Stomach (tissue), 9 donors: Measurements from ENCODE around the gene INTS7. TPM values are rescaled to one million over a fixed set of nuclear protein-coding genes. Genes with fewer than 3 reads are reported as not detected.

Source experiments
- DNase-seq, 2 donors: peaks; one replicate each; pipeline versions ENCODE4 v3.0.0 to v3.0.0-alpha.2; 2013 to 2019
- H3K27ac ChIP-seq, 5 donors: fragments of 200-600 bp in 4 of 5; sonication (generic) in 4 of 5; one replicate each; pipeline ENCODE4 v1.5.1; 2013 to 2019; ENCODE audit warnings: mild to moderate bottlenecking in 1 of 5, moderate library complexity in 1 of 5
- H3K27me3 ChIP-seq, 3 donors: fragments of 200-600 bp; sonication (generic); one replicate each; pipeline ENCODE4 v1.5.1; 2017 to 2019; ENCODE audit warnings: mixed run types in 1 of 3
- H3K36me3 ChIP-seq, 4 donors: fragments of 200-600 bp; sonication (generic); 1 replicate in 3 of 4; 2 replicates in 1 of 4; pipeline ENCODE4 v1.5.1; 2016 to 2019
- H3K4me1 ChIP-seq, 4 donors: fragments of 200-600 bp; sonication (generic); one replicate each; pipeline ENCODE4 v1.5.1; 2016 to 2019
- H3K4me3 ChIP-seq, 4 donors: fragments of 200-600 bp; sonication (generic) in 3 of 4; one replicate each; pipeline ENCODE4 v1.5.1; 2016 to 2019; ENCODE audit warnings: mild to moderate bottlenecking in 1 of 4
- H3K9me3 ChIP-seq, 4 donors: fragments of 200-600 bp; sonication (generic); one replicate each; pipeline ENCODE4 v1.5.1; 2016 to 2019
- EP300 ChIP-seq: sonication (generic); formaldehyde crosslinking; IDR thresholded peaks from one replicate; pipeline ENCODE4 v1.6.1; 2017; ENCODE audit warnings: antibody characterized with exemption
- POLR2A ChIP-seq, 4 donors: fragments of 450-650 bp; IDR thresholded peaks; one replicate each; pipeline ENCODE4 v1.6.1; 2016; ENCODE audit warnings: antibody characterized with exemption in 4 of 4, control low read depth in 2 of 4, mild to moderate bottlenecking in 1 of 4, moderate library complexity in 1 of 4
- POLR2AphosphoS5 ChIP-seq, 3 donors: sonication (generic); formaldehyde crosslinking; IDR thresholded peaks; one replicate each; pipeline ENCODE4 v1.6.1; 2016; ENCODE audit warnings: antibody characterized with exemption in 3 of 3
- WGBS, 5 donors: extraction: QIAGEN DNeasy Blood & Tissue Kit in 3 of 5; methylation state at CpG; one replicate each; pipeline versions ENCODE4 v1.1.5 to v1.1.7; 2013 to 2018; 5-methylcytosine and 5-hydroxymethylcytosine counted together
- intact Hi-C: fragments of 100-400 bp; cut with DNase I; formaldehyde crosslinking; loops from one replicate; pipeline ENCODE4 v1.15.1; 2023; ENCODE audit warnings: low total_unique reads
- polyA plus RNA-seq, 3 donors: library from polyadenylated mRNA; stranded (reverse); fragments of 200-250 nt; gene quantifications; one replicate each; pipeline ENCODE4 v1.2.3, GENCODE V29; 2013
- small RNA-seq, 4 donors: library from RNA; depleted of rRNA; stranded (forward); fragments of <200 nt; gene quantifications; one replicate each; pipeline ENCODE3, GENCODE V24; 2016
- total RNA-seq, 5 donors: library from RNA; depleted of rRNA; stranded (reverse); fragments of >200 nt; gene quantifications; one replicate each; pipeline versions ENCODE4 v1.1.0 to v1.2.3, GENCODE V29; 2014 to 2016
- TF ChIP-seq, protein P1 (sequence below), 7 experiments: fragments of 450-650 bp in 4 of 7; fragments of 200-600 bp in 3 of 7; sonication (generic) in 3 of 7; IDR thresholded peaks; one replicate each; pipeline ENCODE4 v1.5.1; 2016 to 2019; ENCODE audit warnings: antibody characterized with exemption in 7 of 7, control low read depth in 2 of 7, mild to moderate bottlenecking in 1 of 7
- donor health status: healthy with polysubstance abuse.
- donor health status: Bipolar disorder and iron deficiency.
- donor health status: healthy.

The INTS7 gene
- total and polyA plus RNA-seq, 8 donors: 1.2 to 156 (median 9.5) TPM

DNA sequence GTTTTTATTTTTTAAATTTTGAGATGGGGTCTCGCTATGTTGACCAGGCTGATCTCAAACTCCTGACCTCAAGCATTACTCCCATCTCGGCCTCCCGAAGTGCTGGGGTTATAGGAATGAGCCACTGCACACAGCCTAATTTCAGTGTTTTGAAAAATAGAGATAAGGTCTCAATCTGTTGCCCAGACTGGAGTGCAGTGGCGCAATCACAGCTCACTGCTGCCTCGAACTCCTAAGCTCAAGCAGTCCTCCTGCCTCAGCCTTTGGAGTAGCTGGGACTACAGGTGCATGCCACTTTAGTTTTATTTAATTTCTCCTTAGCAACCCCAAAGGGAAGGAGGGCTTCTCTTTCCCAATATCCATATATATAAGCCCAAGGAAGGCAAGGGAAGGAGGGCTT lies 141.0 kb downstream of the INTS7 start:
- intact Hi-C loops: no loop called here
- no peak for TF ChIP-seq POLR2A (IDR thresholded peaks at IDR 0.05)
- TF ChIP-seq, protein P1, sequence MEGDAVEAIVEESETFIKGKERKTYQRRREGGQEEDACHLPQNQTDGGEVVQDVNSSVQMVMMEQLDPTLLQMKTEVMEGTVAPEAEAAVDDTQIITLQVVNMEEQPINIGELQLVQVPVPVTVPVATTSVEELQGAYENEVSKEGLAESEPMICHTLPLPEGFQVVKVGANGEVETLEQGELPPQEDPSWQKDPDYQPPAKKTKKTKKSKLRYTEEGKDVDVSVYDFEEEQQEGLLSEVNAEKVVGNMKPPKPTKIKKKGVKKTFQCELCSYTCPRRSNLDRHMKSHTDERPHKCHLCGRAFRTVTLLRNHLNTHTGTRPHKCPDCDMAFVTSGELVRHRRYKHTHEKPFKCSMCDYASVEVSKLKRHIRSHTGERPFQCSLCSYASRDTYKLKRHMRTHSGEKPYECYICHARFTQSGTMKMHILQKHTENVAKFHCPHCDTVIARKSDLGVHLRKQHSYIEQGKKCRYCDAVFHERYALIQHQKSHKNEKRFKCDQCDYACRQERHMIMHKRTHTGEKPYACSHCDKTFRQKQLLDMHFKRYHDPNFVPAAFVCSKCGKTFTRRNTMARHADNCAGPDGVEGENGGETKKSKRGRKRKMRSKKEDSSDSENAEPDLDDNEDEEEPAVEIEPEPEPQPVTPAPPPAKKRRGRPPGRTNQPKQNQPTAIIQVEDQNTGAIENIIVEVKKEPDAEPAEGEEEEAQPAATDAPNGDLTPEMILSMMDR (IDR thresholded peaks at IDR 0.05): no peak
- no peak for TF ChIP-seq EP300
- no peak for TF ChIP-seq POLR2AphosphoS5 (IDR thresholded peaks at IDR 0.05)
- Histone ChIP-seq H3K4me1 (peaks cover 0 to 8% (median 4%) of the 10 kb centered on the region in 4 donors), H3K36me3 (no peaks in the 10 kb centered on the region), H3K27ac (no peak overlapping the region), H3K9me3 (no peaks in the 10 kb centered on the region), H3K27me3 (no peaks in the 10 kb centered on the region), H3K4me3 (no peak overlapping the region)
- DNase-seq: no peak
- WGBS, 5 donors: 69 to 85% (median 83%) methylated on average over 5 of the region's 5 CpGs

DNA sequence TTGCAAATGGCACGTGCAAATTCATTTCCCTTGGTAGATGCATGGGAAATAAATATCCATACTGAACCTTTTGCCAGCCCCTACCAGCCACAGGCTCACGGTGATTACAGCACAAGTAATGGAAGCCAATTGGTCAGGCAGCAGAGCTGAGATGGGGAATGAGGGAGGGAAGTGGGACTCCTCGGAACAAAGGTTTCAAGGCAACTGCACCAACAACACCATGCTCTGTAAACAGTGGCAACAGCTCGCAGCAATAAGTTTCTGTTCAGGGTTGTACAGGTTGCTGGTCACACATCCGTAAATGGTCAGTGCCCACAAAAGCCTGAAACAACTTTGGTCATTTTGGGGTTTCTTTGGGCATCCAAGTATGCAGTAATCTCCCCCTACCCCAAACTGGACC lies 142.1 kb downstream of the INTS7 start:
- DNase-seq: no peak
- TF ChIP-seq, protein P1 (IDR thresholded peaks at IDR 0.05): no peak
- TF ChIP-seq POLR2AphosphoS5 (IDR thresholded peaks at IDR 0.05): no peak
- TF ChIP-seq POLR2A (IDR thresholded peaks at IDR 0.05): no peak
- TF ChIP-seq EP300: no peak
- WGBS, 5 donors: 75 to 86% (median 80%) methylated on average over 5 of the region's 5 CpGs
- intact Hi-C loops: no loop called here
- Histone ChIP-seq H3K4me1 (peaks cover 0 to 8% (median 4%) of the 10 kb centered on the region in 4 donors), H3K36me3 (no peaks in the 10 kb centered on the region), H3K9me3 (no peaks in the 10 kb centered on the region), H3K27ac (no peak overlapping the region), H3K4me3 (no peak overlapping the region), H3K27me3 (no peaks in the 10 kb centered on the region)

DNA sequence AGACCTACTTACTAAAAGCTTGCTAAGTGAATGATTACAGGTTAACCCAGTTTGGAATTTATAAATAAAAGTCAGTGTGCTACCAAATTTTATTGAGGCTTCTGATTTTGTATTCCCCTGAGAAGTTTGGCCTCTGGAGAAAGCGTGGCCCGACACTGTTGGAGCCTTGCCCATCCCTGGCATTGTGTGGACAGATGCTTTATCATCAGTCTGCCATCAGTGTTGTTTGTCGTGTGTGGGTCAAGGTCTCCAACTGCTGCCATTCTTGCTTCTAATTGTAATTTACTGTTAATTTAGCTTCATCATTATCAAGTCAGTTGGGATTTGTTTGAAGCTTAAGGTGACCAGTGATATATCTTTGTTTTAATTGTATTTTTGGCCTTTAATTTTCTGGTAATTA lies 142.8 kb downstream of the INTS7 start:
- peaks cover 0 to 8% (median 4%) of the 10 kb centered on the region in 4 donors for H3K4me1 ChIP-seq
- no peaks in the 10 kb centered on the region for H3K27me3 ChIP-seq
- intact Hi-C loops: no loop called here
- no peak overlapping the region for H3K27ac ChIP-seq
- no peak for DNase-seq
- no peak overlapping the region for H3K4me3 ChIP-seq
- no peaks in the 10 kb centered on the region for H3K36me3 ChIP-seq
- no peaks in the 10 kb centered on the region for H3K9me3 ChIP-seq
- 54 to 81% (median 72%) methylated on average over 3 of the region's 3 CpGs for WGBS, 5 donors
- no peak for TF ChIP-seq EP300
- TF ChIP-seq POLR2AphosphoS5 (IDR thresholded peaks at IDR 0.05): no peak
- TF ChIP-seq, protein P1 (IDR thresholded peaks at IDR 0.05): no peak
- TF ChIP-seq POLR2A (IDR thresholded peaks at IDR 0.05): no peak

DNA sequence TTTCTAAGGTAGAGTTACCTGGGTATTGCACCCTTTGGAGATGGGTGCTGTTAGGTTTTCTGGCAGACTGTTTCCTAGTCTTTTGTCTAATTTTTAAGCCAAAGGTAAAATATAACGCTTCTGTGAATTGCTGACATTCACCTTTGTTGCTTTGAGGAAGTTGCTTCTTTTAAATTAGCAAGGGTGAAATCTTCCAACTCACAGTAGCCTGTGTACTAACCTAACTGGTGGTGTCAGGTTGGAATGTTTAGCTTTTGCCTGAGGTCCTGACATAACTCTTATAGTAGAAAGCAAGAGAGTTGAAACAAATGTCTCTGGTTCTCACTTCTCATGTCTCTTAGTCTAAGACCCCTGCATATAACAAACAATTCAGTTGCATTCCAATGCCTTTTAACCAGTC lies 143.6 kb downstream of the INTS7 start:
- H3K27me3 ChIP-seq: no peaks in the 10 kb centered on the region
- DNase-seq: no peak
- TF ChIP-seq EP300 (no peak), POLR2A (IDR thresholded peaks at IDR 0.05) (no peak), POLR2AphosphoS5 (IDR thresholded peaks at IDR 0.05) (no peak)
- TF ChIP-seq, protein P1 (IDR thresholded peaks at IDR 0.05): no peak
- H3K9me3 ChIP-seq: no peaks in the 10 kb centered on the region
- WGBS, 5 donors: 53 to 85% (median 69%) methylated on average over 1 of the region's 1 CpG
- H3K4me3 ChIP-seq: no peak overlapping the region
- peaks cover 0 to 8% (median 4%) of the 10 kb centered on the region in 4 donors for H3K4me1 ChIP-seq
- intact Hi-C loops: no loop called here
- H3K36me3 ChIP-seq: no peaks in the 10 kb centered on the region
- H3K27ac ChIP-seq: no peak overlapping the region

Small RNAs within 50 kb of the gene (small RNA-seq; reads per million reads assigned to genes)
- gene MIR3122: 0 reads per million in 4 donors
- gene RF00568: 0 reads per million in 4 donors

Other genes with a start within 250 kb of the INTS7 start
- gene LPGAT1, start 204.8 kb downstream of the INTS7 start, total RNA-seq: 10 to 100 TPM in 3 of 5 donors, 1 to 10 TPM in 2; 2.9 to 59.3 (median 14.8) TPM
- 1 to 10 TPM; 2.9 to 5.3 (median 4.4) TPM for gene LPGAT1, start 204.8 kb downstream of the INTS7 start, polyA plus RNA-seq
- 1 to 10 TPM in 2 of 5 donors, under 1 TPM in 1, not detected in 2; 0.58 to 7.5 (median 1.6) TPM for gene DTL, start 191 bp upstream of the INTS7 start, total RNA-seq
- 1 to 10 TPM; 1.3 to 4.7 (median 1.4) TPM for gene DTL, start 191 bp upstream of the INTS7 start, polyA plus RNA-seq
- 10 to 100 TPM; 38.4 to 69.6 (median 57.2) TPM for gene PPP2R5A, start 249.9 kb upstream of the INTS7 start, total RNA-seq
- 10 to 100 TPM; 40.4 to 72.6 (median 40.5) TPM for gene PPP2R5A, start 249.9 kb upstream of the INTS7 start, polyA plus RNA-seq